Hematopoietic multipotent progenitor cell treated with erythropoietin and hydrocortisone succinate and interleukin-3 and kit ligand, for 15 days (in vitro differentiated cells): ENCODE data around the gene TIAM1.
A peak's percentile ranks its signal among the peaks of the same experiment; 100 is the strongest.

Experiments used
- DNase-seq: peaks from one replicate; pipeline ENCODE4 v3.0.0-alpha.2; 2015; ENCODE audit warnings: low spot score

Gene TIAM1

GRCh38 chr21:31201144-31201543 is 142.9 kb downstream of the TIAM1 start:
- no peak for DNase-seq

- DNase-seq = peak; percentile 18
These were observed 145.5 kb downstream of the TIAM1 start for GRCh38 chr21:31198575-31198974.

GRCh38 chr21:31196724-31197123 is 147.3 kb downstream of the TIAM1 start:
- DNase-seq = no peak

- no peak for DNase-seq
These were observed 148.6 kb downstream of the TIAM1 start for GRCh38 chr21:31195334-31196015.

- DNase-seq = no peak
These were observed 149.4 kb downstream of the TIAM1 start for GRCh38 chr21:31194510-31195293.

GRCh38 chr21:31193761-31194160 is 150.3 kb downstream of the TIAM1 start:
- DNase-seq = no peak

- no peak for DNase-seq
These were observed 152.5 kb downstream of the TIAM1 start for GRCh38 chr21:31191553-31191952.

GRCh38 chr21:31190516-31190915 is 153.5 kb downstream of the TIAM1 start:
- DNase-seq = no peak

GRCh38 chr21:31187499-31187898 is 156.6 kb downstream of the TIAM1 start:
- no peak for DNase-seq

- no peak for DNase-seq
These were observed 157.1 kb downstream of the TIAM1 start for GRCh38 chr21:31186916-31187315.

GRCh38 chr21:31185663-31186062 is 158.4 kb downstream of the TIAM1 start:
- no peak for DNase-seq

- DNase-seq = no peak
These were observed 159.2 kb downstream of the TIAM1 start for GRCh38 chr21:31184876-31185275.

- DNase-seq = no peak
These were observed 159.6 kb downstream of the TIAM1 start for GRCh38 chr21:31184459-31184858.

- DNase-seq = no peak
These were observed 161.6 kb downstream of the TIAM1 start for GRCh38 chr21:31182231-31183140.

GRCh38 chr21:31181082-31181750 is 162.8 kb downstream of the TIAM1 start:
- DNase-seq = no peak

- DNase-seq = no peak
These were observed 163.6 kb downstream of the TIAM1 start for GRCh38 chr21:31180256-31181081.

- DNase-seq = no peak
These were observed 167.3 kb downstream of the TIAM1 start for GRCh38 chr21:31176725-31177124.

GRCh38 chr21:31176080-31176551 is 167.9 kb downstream of the TIAM1 start:
- no peak for DNase-seq

- DNase-seq = no peak
These were observed 170.0 kb downstream of the TIAM1 start for GRCh38 chr21:31173881-31174555.

GRCh38 chr21:31172328-31172727 is 171.7 kb downstream of the TIAM1 start:
- DNase-seq = no peak
